H1 (cell line): Measurements from ENCODE around the gene ARNT2. TPM values are rescaled to one million over a fixed set of nuclear protein-coding genes. Genes with fewer than 3 reads are reported as not detected.

Source experiments
- KDM1A ChIP-seq: fragments of 200-600, 300-600 bp; sonication (generic); IDR thresholded peaks from 2 replicates; pipeline ENCODE4 v1.7.1; 2016; ENCODE audit warnings: mild to moderate bottlenecking, low read length, borderline replicate concordance
- ZNF274 ChIP-seq: IDR thresholded peaks from 2 replicates; pipeline ENCODE4 v1.7.0; 2012; ENCODE audit warnings: low read length, borderline replicate concordance; ENCODE audit errors: extremely low read depth
- polyA plus RNA-seq, 7 experiments: library from polyadenylated mRNA; depleted of rRNA in 3 of 7; stranded (reverse) in 5 of 7; unstranded in 2 of 7; fragments of >200 nt in 5 of 7; fragments of 200-250 nt in 2 of 7; gene quantifications; 1 replicate in 5 of 7; 2 replicates in 1 of 7; 4 replicates in 1 of 7; pipeline versions ENCODE4 v1.2.1 to v1.2.3, GENCODE V29; 2011 to 2013; ENCODE audit warnings: missing spikeins in 2 of 7, mixed read lengths in 2 of 7
- total RNA-seq: library from RNA; stranded (reverse); fragmentation: NEBNext Ultra II Directional; extraction: Animal tissue kit (Norgen Biotek cat#: 25700); gene quantifications from 2 replicates; pipeline ENCODE4 v1.2.1, GENCODE V29; 2021
- TF ChIP-seq, protein P1 (sequence below): IDR thresholded peaks from 2 replicates; pipeline ENCODE4 v1.6.1; 2012; ENCODE audit warnings: low read length, inconsistent platforms

Gene ARNT2
- total and polyA plus RNA-seq, 2 of the 8 experiments (the other 6 are each of a cell fraction or from before 2014, with no cell fraction given) = 9.5 to 14.6 TPM

DNA sequence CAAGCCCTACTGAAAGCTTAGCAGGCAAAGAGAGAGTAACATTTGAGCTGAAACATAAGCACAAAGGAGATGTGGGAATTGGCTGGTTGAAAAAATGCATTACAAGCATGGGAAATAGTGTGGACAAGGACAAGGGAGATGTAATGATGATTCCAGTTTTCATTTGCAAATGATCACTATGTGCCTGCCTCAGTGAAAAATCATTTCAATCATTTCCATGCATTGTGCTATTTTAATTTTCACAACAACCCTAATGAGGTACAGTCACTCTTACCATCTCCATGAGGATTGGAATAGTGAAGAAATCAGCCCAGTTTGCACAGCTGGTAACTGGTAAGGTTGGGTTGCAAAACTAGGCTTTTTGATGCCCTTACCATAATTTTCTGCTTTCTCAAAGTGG lies 123.2 kb downstream of the ARNT2 start (continued):
- no peak for TF ChIP-seq KDM1A
- TF ChIP-seq, protein P1, sequence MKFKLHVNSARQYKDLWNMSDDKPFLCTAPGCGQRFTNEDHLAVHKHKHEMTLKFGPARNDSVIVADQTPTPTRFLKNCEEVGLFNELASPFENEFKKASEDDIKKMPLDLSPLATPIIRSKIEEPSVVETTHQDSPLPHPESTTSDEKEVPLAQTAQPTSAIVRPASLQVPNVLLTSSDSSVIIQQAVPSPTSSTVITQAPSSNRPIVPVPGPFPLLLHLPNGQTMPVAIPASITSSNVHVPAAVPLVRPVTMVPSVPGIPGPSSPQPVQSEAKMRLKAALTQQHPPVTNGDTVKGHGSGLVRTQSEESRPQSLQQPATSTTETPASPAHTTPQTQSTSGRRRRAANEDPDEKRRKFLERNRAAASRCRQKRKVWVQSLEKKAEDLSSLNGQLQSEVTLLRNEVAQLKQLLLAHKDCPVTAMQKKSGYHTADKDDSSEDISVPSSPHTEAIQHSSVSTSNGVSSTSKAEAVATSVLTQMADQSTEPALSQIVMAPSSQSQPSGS = no peak
- no peak for TF ChIP-seq ZNF274
